ENCODE data around the gene CCDC154. TPM values are rescaled to one million over a fixed set of nuclear protein-coding genes. Genes with fewer than 3 reads are reported as not detected.

The CCDC154 gene
- total and polyA plus RNA-seq, 9 of the 15 experiments (the other 6 are each of a cell fraction or from before 2014, with no cell fraction given): 0.15 to 1.4 (median 0.20) TPM; not detected in 5

- intact Hi-C loops (cut with micrococcal nuclease): no loop called here
- FAIRE-seq (no peak), ATAC-seq (no peak), DNase-seq (ENCODE audit: extremely low read depth in 1 of 4, low spot score in 3 of 4) (no peak)
- H4K20me1 ChIP-seq (replicated peaks; ENCODE audit: control insufficient read depth, insufficient read depth, low read length): 0 out of 2 replicates have a peak, but pooled peaks cover 5% of the 10 kb centered on the region
- H3K9me1 ChIP-seq (ENCODE audit: control insufficient read depth, insufficient read depth, low read length): peaks cover 2% of the 10 kb centered on the region
- no peaks in the 10 kb centered on the region for H3K27me3 ChIP-seq (ENCODE audit: control insufficient read depth in 2 of 2, insufficient read depth in 2 of 2, low read length in 2 of 2)
- H3K9ac ChIP-seq (ENCODE audit: insufficient read depth in 1 of 2, low read depth in 2 of 2, low read length in 2 of 2): no peak overlapping the region; a peak in 1 of 4 replicates
- in situ Hi-C loops (cut with MboI): no loop called here
- H3K27ac ChIP-seq (ENCODE audit: extremely low read depth, low read depth, low read length): no peak overlapping the region
- POLR2A ChIA-PET: interaction anchor here (1.5 kb wide), 1 partner anchor 13 kb away, joined by 5 read pairs; no protein-coding TSS in a partner anchor
- H3K4me1 ChIP-seq (replicated peaks in 1 of 2; ENCODE audit: control insufficient read depth in 2 of 2, insufficient read depth in 2 of 2, low read length in 2 of 2): peaks cover 0 to 20% of the 10 kb centered on the region in 2 experiments; a peak in 2 of 5 replicates
- peaks cover 54% of the 10 kb centered on the region; the same call in 2 of the 3 replicates for H3K36me3 ChIP-seq (ENCODE audit: control insufficient read depth, insufficient read depth, low read length)
- TF ChIP-seq ID3 (CRISPR knock-in tag; IDR thresholded peaks at IDR 0.05) (no peak), ID3 (tag; IDR thresholded peaks at IDR 0.05) (no peak), MCM7 (IDR thresholded peaks at IDR 0.05) (no peak), TAL1 (IDR thresholded peaks at IDR 0.05) (no peak), TAF7 (tag; IDR thresholded peaks at IDR 0.05) (no peak), DPF2 (IDR thresholded peaks at IDR 0.05) (no peak)
- peaks cover under 1% of the 10 kb centered on the region; the same call in 1 of the 3 replicates for H3K79me2 ChIP-seq (ENCODE audit: control insufficient read depth, insufficient read depth, low read length)
- no peak overlapping the region for H3K4me3 ChIP-seq
- no peak overlapping the region for H3K4me2 ChIP-seq (ENCODE audit: insufficient read depth, low read length)
- BruUV-seq (replicated peaks): no TSS peak
- 86% methylated on average over 18 of the region's 30 CpGs for WGBS (ENCODE audit: insufficient coverage, low coverage, missing lambda C conversion rate)
- no peaks in the 10 kb centered on the region for H3K9me3 ChIP-seq (replicated peaks; ENCODE audit: control insufficient read depth, insufficient read depth, low read depth, low read length)
- CTCF ChIA-PET (ENCODE audit: low intra/inter-chr PET ratio): no interaction called here
- no peak overlapping the region for H2AFZ ChIP-seq (ENCODE audit: low read depth, low read length)
These were observed 16.3 kb upstream of the CCDC154 start for GRCh38 chr16:1460602-1461138.
